HG03159 (cell line): ENCODE data around the gene CTTNBP2.

Source experiments
- ATAC-seq: cut with Tn5 transposase; IDR thresholded peaks from one replicate; pipeline ENCODE4 v1.9.1; 2021; ENCODE audit warnings: mild to moderate bottlenecking, moderate library complexity; ENCODE audit not compliant: unreplicated experiment

Gene CTTNBP2

GRCh38 chr7:117790251-117790650 is 83.0 kb downstream of the CTTNBP2 start:
- no peak for ATAC-seq

GRCh38 chr7:117785431-117785830 is 87.8 kb downstream of the CTTNBP2 start:
- no peak for ATAC-seq

- peak; percentile 39 for ATAC-seq
These were observed 88.9 kb downstream of the CTTNBP2 start for GRCh38 chr7:117784315-117784714.

GRCh38 chr7:117782761-117783160 is 90.5 kb downstream of the CTTNBP2 start:
- no peak for ATAC-seq

- ATAC-seq = no peak
These were observed 91.5 kb downstream of the CTTNBP2 start for GRCh38 chr7:117781707-117782106.

GRCh38 chr7:117780832-117781231 is 92.4 kb downstream of the CTTNBP2 start:
- ATAC-seq = peak; percentile 83

- ATAC-seq = no peak
These were observed 95.7 kb downstream of the CTTNBP2 start for GRCh38 chr7:117777335-117778142.

- no peak for ATAC-seq
These were observed 97.0 kb downstream of the CTTNBP2 start for GRCh38 chr7:117776224-117776623.

- ATAC-seq = no peak
These were observed 97.4 kb downstream of the CTTNBP2 start for GRCh38 chr7:117775801-117776200.

- no peak for ATAC-seq
These were observed 98.3 kb downstream of the CTTNBP2 start for GRCh38 chr7:117774943-117775342.

- ATAC-seq = peak; percentile 39
These were observed 100.8 kb downstream of the CTTNBP2 start for GRCh38 chr7:117772421-117772820.

- no peak for ATAC-seq
These were observed 101.5 kb downstream of the CTTNBP2 start for GRCh38 chr7:117771756-117772155.

GRCh38 chr7:117769085-117769484 is 104.2 kb downstream of the CTTNBP2 start:
- no peak for ATAC-seq

GRCh38 chr7:117767951-117768350 is 105.3 kb downstream of the CTTNBP2 start:
- ATAC-seq = no peak

- ATAC-seq = no peak
These were observed 106.3 kb downstream of the CTTNBP2 start for GRCh38 chr7:117766913-117767312.

- no peak for ATAC-seq
These were observed 109.2 kb downstream of the CTTNBP2 start for GRCh38 chr7:117764031-117764430.

- no peak for ATAC-seq
These were observed 111.2 kb downstream of the CTTNBP2 start for GRCh38 chr7:117762055-117762454.

- ATAC-seq = no peak
These were observed 113.1 kb downstream of the CTTNBP2 start for GRCh38 chr7:117759950-117760640.

GRCh38 chr7:117757440-117757839 is 115.8 kb downstream of the CTTNBP2 start:
- ATAC-seq = no peak

- ATAC-seq = no peak
These were observed 116.6 kb downstream of the CTTNBP2 start for GRCh38 chr7:117756586-117757085.

GRCh38 chr7:117755136-117755535 is 118.1 kb downstream of the CTTNBP2 start:
- no peak for ATAC-seq

- ATAC-seq = no peak
These were observed 121.5 kb downstream of the CTTNBP2 start for GRCh38 chr7:117751775-117752174.
